GM19193 (cell line): ENCODE measurements around the gene TMPRSS7.

ENCODE experiments used
- POLR2A ChIP-seq: IDR thresholded peaks from 4 replicates; pipeline ENCODE4 v1.6.1; 2011; ENCODE audit not compliant: insufficient read depth, insufficient read length; ENCODE audit errors: extremely low read depth

TMPRSS7 gene

DNA sequence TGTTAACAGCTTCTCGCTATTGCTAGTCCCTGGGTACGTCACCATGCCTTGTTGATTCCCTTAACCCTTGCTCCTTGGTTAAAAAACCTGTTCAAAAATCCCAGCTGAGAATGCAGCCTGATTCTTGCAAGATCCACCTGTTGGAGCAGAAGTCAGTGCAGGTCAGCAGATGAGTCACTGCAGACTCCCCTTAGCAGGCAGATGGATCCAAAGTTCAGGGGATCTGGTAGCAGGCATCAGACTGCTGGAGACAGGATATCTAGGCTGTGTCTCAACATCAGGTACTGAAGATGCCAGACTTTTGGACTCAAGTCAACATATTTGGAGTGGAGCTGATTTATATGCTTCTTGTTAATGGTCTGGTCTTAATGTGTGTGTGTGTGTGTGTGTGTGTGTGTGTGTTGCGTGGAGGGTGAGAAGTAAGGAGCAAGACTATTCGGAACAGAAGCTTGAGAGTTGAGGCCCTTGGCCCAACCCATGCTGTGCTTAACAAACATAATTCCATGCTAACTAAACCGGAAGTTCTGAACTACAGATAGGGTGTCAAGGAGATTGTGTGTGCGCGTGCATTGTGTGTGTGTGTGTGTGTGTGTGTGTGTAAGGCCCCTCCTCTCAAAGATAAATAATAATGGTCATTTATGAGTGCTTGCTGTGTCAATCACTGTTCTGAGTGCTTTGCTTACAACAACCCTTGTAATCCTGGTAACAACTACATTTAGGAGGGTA is 50.6 kb downstream of the TMPRSS7 start:
- TF ChIP-seq POLR2A, result no peak

DNA sequence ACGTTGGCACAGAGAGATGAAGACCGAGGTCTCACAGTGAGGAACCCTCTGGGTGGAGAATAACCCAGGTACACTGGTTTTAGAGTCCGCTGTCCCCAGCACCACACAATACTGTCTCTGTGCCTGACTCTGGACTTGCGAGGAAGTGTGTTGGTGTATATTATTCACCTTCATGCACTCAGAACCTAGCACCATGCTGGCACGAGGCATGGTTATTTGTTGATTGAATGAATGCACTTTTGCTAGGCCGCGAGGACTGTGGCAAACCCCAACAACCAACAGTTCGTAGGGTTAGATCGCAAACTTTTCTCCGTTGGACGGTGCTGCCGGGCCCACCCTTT is 51.2 kb downstream of the TMPRSS7 start:
- no peak for TF ChIP-seq POLR2A

DNA sequence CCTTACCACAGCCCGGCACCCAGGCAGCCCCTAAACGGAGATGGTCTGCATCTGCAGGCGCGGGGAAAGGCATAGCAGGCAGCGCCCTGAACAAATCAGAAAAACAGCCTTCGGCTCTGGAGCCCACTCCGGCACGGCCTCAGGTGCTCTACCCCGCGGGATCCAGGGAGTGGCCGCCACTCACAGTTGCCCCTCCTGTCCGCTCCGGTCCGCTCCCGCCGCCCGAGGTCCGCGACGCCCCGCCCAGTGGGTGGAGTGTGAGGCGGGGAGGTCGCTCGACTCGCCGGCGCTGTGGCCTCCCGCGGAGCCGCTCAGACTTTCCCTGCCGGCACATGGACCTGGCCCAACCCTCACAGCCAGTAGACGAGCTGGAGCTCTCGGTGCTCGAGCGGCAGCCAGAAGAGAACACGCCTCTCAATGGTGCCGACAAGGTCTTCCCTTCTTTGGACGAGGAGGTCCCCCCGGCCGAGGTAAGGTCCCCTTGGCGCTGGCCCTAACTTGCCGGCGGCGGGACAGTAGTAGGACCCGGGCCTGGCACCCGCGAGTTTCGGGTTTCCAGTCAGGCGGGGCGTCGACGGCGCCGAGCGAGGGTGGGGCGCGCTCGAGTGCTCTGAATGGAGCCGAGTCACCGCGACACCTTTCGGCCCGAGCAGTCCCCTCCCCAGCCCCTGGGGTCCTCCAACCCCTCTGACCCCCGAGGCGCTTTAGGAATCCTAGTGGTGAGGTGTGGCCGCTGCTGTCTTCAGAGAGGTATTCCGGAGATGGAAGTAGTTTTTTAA is 51.7 kb downstream of the TMPRSS7 start, which contains the start of gene C3orf52:
Gene C3orf52, plus strand, starts transcription at position 314 of the 779 bp plus-strand sequence. Its CDS starts 19 bp downstream, at position 333.
- no peak for TF ChIP-seq POLR2A

DNA sequence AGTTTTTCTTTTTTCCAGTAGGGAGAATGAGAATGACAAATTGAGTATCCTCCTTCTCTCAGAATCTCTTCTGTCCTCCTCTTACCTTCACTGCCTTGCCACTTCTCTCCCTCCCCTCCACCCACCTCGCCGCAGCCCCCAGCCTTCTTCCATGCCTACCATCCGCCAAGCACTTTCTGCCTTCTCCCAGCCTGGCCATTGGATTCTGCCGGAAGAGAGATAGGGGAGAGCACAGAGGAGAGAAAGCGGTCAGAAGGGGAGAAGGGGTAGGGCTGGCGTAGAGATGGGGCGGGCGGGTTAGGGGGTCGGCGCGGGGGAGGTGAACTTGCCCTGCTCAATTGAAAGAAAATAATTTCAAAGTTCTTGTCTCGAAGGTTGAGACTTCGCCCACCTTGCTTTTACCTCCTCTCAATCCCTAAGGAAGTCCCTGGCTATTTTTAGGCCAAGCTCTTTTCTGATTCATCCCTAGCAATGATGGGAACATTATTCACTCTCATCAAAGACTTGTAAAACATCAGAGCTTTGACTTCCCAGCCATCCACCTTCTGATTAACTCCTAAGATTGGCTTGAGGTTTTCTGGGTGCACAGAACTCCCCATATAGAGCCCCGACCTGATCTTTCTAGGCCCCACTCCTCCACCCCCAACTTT is 52.5 kb downstream of the TMPRSS7 start:
- TF ChIP-seq POLR2A, result no peak

DNA sequence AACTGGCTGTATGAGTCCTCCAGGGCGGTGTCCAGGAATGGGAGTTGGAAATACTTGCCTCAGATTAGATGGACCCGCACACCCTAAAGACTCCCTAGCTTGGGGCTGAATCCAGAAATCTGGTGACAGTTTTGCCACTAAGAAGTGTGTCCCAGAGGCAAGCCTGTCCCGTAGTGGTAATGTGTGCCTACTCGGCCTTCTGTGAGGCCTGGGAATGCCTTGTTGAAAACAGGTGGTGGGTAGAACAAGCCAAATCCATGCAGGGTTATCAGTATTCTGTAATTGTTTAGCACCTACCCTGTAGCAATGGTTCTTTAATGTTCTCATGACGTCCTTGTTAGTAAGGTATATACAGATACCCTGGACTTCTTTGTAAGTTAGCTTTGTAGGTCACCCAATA is 53.2 kb downstream of the TMPRSS7 start:
- TF ChIP-seq POLR2A, result no peak

DNA sequence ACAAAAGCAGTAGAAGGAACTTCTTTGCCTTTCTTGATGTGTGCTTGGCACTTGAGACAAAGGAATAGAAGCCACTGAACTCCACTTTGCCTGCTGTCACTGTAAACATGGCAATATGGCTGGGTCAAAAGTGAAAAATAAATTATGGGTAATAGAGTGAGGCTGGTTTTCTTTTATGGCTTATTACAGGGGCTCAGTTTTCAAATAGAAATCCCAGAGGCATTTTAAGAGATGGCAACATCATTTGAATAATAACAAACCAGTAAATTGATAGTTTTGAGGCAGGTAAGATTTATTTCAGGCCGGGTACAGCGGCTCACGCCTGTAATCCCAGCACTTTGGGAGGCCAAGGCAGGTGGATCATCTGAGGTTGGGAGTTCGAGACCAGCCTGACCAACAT is 54.4 kb downstream of the TMPRSS7 start:
- TF ChIP-seq POLR2A, result no peak

DNA sequence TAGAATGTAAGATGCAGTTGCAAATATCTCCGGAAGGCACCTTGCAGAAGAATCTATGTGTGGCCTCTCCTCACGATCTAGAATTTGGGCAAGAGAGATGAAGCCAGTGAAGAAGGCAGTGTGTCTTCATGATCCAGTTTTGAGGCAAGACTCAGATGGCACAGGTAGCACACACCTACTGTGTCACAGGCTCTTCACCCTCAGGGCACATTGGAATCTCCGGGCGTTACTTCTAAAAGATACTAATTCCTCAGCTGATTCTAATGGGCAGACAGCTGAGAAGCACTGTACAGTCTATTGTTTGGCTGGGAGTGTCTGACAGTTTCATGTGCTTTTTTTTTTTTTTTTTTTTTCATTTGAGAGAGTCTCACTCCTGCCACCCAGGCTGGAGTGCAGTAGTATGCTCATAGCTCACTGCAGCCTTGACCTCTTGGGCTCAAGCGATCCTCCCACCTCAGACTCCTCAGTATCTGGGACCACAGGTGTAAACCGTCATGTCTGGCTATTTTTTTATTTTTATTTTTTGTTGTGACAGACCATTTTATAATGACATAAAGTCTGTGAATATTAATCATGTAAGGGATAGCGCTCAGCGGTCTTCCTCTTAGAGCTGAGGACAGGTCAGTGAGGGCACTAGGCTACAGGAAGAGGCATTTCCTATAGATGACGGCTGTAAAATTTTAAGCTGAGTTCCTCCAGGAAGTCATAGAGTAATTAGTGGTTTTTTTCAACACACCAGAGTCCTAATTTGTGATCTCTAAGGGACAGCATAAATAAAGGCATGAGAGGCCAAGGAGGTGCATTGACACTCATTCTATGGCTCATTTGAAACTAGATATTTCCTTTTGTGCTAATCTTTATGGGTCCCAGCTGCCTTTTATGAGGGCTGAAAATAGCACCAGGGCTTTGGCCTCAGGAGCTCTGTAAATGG is 55.7 kb downstream of the TMPRSS7 start:
- TF ChIP-seq POLR2A, result no peak

DNA sequence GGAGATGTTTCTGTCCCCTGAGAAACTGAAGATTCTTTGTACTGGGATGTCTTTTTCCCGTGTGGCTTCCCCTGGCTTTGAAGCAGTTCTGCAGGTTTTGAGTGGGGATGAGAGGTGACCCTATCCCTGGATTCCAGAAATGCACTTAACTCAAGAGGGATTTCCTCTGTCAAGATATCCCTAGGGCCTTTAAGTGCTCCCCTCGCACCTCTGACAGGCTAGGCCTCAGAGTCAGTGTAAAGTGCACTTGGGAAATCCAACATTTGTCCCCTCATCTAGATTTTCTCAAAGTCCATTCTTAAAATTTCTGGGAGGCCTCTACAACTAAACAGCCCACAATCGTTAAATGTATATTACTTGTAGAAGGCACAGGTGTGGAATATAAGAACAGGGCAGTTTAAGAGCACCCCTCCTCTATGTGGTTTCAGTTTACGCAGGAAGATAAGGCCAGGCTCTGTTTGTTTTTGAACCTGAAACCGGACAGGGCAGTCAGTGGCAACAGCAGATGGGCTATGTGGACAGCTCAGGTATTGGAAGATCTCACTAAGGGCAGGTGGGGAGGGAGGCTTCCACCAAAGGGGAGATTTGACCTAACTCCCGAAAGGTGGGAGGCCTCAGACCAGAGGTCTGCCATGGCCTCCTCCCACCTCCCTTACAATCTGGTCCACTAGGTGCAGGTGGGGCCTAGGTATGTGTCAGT is 56.5 kb downstream of the TMPRSS7 start:
- TF ChIP-seq POLR2A, result no peak

DNA sequence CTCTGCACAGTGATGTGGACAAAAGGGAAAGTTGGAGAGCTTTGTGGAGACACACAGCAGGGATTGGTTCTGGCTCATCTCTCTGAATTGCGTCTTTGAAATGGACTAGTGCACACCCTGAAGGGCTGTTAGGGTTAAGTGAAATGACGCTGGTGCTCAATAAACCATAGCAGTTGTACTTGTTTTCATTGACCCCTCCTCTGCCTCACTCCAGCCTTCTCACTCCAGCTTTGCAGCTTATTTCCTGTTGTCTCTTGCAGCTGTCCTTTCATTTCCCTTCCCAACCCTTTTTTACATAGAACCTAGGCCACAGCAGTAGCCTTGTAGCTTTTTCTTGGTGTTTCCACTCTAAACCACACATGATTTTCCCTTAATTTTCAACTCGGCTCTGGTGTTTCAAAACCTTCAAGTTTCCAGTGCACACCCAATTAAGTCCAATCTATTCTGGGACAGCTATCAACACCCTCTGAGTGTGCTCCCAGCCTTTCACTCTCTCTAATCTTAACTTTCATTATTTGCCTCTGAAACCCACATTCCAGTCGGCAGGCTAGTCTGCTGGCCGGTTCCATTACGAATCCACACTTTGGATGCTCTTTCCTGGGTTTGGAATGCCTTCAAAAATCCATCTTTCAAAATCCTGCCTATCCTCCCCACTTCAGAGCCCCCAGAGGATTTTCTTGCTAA is 58.1 kb downstream of the TMPRSS7 start:
- TF ChIP-seq POLR2A, result no peak

DNA sequence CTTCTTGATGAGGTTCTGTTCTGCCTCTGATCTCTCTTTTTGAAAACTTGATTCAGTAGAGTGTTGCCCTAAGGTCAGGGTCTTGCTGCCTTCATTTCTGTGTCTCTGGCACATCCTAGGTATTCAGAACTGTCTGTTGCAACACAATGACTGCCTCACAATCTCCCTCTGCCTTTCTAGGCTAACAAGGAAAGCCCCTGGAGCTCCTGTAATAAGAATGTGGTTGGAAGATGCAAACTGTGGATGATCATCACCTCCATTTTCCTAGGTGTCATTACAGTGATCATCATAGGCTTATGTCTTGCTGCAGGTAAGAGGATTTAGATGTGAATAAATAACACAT is 58.6 kb downstream of the TMPRSS7 start:
- no peak for TF ChIP-seq POLR2A

DNA sequence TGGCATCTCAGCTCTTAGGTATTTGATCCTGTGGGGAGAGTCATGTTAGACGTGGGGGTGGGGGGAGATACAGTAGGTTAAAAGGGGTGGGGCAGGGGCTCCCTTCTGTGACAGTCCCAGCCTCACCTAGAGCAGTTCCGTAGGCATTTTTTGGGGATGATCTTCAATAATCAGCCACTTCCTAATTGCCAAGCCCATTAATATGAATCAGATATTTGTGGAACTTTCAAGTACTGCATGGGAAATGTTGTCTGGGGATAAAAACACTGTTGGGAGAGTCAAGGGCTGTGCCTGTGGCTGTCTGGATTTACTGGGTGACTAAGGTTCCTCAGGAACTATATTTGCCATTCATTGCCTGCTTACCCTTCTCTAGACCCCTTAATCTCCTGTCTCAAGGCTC is 61.2 kb downstream of the TMPRSS7 start:
- TF ChIP-seq POLR2A, result no peak

DNA sequence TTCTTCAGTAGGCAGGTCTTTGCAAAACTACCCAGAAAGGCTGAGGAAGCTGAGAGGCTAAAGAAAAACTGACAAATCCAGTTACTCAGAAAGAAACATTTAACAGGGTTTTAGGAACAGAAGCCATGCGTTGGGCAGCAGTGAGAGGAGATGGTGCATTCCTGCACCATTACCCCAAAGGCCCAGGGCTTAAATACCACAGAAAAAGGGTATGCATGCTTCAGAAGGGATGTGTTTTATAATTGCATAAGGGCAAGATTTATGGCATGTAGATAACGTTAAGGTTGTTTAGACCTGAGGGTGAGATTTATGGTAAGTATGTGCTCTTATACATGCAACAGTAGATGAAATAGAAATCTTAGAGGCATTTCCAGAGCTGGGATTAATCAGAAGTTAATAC is 61.6 kb downstream of the TMPRSS7 start:
- no peak for TF ChIP-seq POLR2A

DNA sequence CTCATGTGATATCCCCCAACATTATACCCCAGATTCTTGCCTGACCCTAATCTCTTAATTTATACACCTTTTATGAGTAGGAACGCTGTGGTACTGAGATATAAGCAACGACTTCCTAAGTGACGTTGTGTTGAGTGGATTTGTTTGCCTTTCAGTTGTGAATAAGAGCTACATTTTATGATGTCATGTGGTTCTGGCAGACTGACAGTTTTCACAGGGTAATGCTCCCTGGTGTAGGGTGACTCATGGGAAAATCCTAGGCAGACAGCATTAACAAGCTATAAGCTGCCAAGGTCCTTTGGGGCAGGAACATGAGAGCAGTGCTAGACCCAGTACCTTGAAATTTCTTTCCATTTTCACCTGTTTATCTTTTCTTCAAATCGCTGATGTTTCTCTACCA is 62.8 kb downstream of the TMPRSS7 start:
- no peak for TF ChIP-seq POLR2A

DNA sequence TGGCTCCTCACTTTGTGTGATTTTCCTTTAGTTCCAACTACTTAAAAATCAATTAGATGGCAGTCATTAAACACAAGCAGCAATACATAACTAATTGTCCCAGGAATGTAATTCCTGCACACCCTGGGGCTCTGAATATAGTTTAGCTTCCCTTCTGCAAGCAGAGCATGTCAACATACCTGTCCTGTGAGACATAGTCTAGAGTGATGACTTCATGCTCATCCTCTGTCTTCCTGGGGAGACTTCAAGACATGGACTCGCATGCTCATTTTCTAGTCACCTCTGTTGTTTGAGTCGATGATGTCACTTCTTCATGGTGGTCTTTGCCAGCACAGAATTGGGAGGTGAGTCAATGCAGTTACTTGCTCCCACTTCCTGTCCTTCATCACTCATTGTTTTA is 67.4 kb downstream of the TMPRSS7 start:
- no peak for TF ChIP-seq POLR2A
